HepG2 (cell line): ENCODE data around the gene NAV2. TPM values are rescaled to one million over a fixed set of nuclear protein-coding genes. Genes with fewer than 3 reads are reported as not detected.

Source experiments
- ARNTL ChIP-seq: sonication (generic); formaldehyde crosslinking; IDR thresholded peaks from 2 replicates; pipeline ENCODE4 v1.4.0; 2020; ENCODE audit warnings: mild to moderate bottlenecking, missing genetic modification reagents
- GLMP ChIP-seq: sonication (generic); formaldehyde crosslinking; IDR thresholded peaks from 2 replicates; pipeline ENCODE4 v1.9.0; 2021; ENCODE audit warnings: missing genetic modification reagents, mild to moderate bottlenecking, borderline replicate concordance
- KDM5A ChIP-seq: fragments of 200-600 bp; sonication (generic); IDR thresholded peaks from 2 replicates; pipeline ENCODE4 v1.7.0; 2018; ENCODE audit warnings: antibody characterized with exemption, mild to moderate bottlenecking, low read length, borderline replicate concordance
- MYNN ChIP-seq: sonication (generic); formaldehyde crosslinking; IDR thresholded peaks from 2 replicates; pipeline ENCODE4 v1.4.0; 2020; ENCODE audit warnings: mild to moderate bottlenecking, low read depth, missing genetic modification reagents
- PLRG1 ChIP-seq: fragments of 450-650 bp; conservative IDR thresholded peaks from 2 replicates; pipeline ENCODE4 v1.6.1; 2016
- SALL1 ChIP-seq: sonication (generic); formaldehyde crosslinking; IDR thresholded peaks from 2 replicates; pipeline ENCODE4 v1.8.0; 2022; ENCODE audit warnings: mild to moderate bottlenecking, missing genetic modification reagents
- SOX13 ChIP-seq, 3 experiments: fragments of 450-650 bp in 1 of 3; sonication (generic) in 1 of 3; formaldehyde crosslinking in 1 of 3; IDR thresholded peaks in 2 of 3; conservative IDR thresholded peaks in 1 of 3; 2 replicates each; pipeline versions ENCODE4 v1.5.0 to v1.6.1; 2016 to 2020; ENCODE audit warnings: antibody characterized with exemption in 1 of 3, mild to moderate bottlenecking in 1 of 3, missing compliant biosample characterization in 1 of 3, missing genetic modification reagents in 1 of 3, moderate library complexity in 1 of 3
- ZFP41 ChIP-seq: sonication (generic); formaldehyde crosslinking; IDR thresholded peaks from 2 replicates; pipeline ENCODE4 v1.4.0; 2020; ENCODE audit warnings: mild to moderate bottlenecking, missing genetic modification reagents, borderline replicate concordance
- ZMYM4 ChIP-seq: sonication (generic); formaldehyde crosslinking; IDR thresholded peaks from 2 replicates; pipeline ENCODE4 v1.8.1; 2023; ENCODE audit warnings: mild to moderate bottlenecking, missing genetic modification reagents
- ZNF3 ChIP-seq: IDR thresholded peaks from 2 replicates; pipeline ENCODE4 v1.7.0; 2017; ENCODE audit warnings: inconsistent platforms
- polyA plus RNA-seq, 8 experiments: library from polyadenylated mRNA; depleted of rRNA in 3 of 8; stranded (reverse) in 7 of 8; unstranded in 1 of 8; fragments of >200 nt; fragmentation: Illumina TruSeq in 4 of 8; extraction: Trizol in 4 of 8; gene quantifications; 2 replicates each; pipeline versions ENCODE4 v1.2.1 to v1.2.3, GENCODE V29; 2011 to 2016; ENCODE audit warnings: low read depth in 4 of 8, missing spikeins in 1 of 8, mixed read lengths in 1 of 8; ENCODE audit not compliant: insufficient read depth in 1 of 8
- total RNA-seq, 5 experiments: library from RNA; depleted of rRNA; stranded (reverse); fragments of >200 nt; fragmentation: Illumina TruSeq; extraction: Trizol; gene quantifications; 2 replicates each; pipeline ENCODE4 v1.2.3, GENCODE V29; 2016; ENCODE audit warnings: low read depth in 1 of 5
- TF ChIP-seq, protein P1 (sequence below): IDR thresholded peaks from 2 replicates; pipeline ENCODE4 v1.4.0; 2020; ENCODE audit warnings: mild to moderate bottlenecking, missing genetic modification reagents

The NAV2 gene
- total and polyA plus RNA-seq, 2 of the 13 experiments (the other 11 are each of a cell fraction or from before 2014, with no cell fraction given): 9.3 to 34.6 TPM

- TF ChIP-seq KDM5A (no peak), ZMYM4 (peak; percentile 31; the same call in 1 of the 2 replicates), SALL1 (CRISPR knock-in tag) (no peak), ZFP41 (no peak), SOX13 (IDR thresholded peaks at IDR 0.05) (no peak), SOX13 (CRISPR knock-in tag; conservative IDR thresholded peaks at IDR 0.05 in 1 of 2, IDR thresholded peaks at IDR 0.05 in 1 of 2) (peak in 1 of 2 experiments; percentile 23; a peak in 1 of 4 replicates), ARNTL (peak; percentile 73; the same call in 1 of the 2 replicates), PLRG1 (no peak), MYNN (CRISPR knock-in tag) (no peak), GLMP (CRISPR knock-in tag) (no peak), ZNF3 (no peak)
- TF ChIP-seq, protein P1, sequence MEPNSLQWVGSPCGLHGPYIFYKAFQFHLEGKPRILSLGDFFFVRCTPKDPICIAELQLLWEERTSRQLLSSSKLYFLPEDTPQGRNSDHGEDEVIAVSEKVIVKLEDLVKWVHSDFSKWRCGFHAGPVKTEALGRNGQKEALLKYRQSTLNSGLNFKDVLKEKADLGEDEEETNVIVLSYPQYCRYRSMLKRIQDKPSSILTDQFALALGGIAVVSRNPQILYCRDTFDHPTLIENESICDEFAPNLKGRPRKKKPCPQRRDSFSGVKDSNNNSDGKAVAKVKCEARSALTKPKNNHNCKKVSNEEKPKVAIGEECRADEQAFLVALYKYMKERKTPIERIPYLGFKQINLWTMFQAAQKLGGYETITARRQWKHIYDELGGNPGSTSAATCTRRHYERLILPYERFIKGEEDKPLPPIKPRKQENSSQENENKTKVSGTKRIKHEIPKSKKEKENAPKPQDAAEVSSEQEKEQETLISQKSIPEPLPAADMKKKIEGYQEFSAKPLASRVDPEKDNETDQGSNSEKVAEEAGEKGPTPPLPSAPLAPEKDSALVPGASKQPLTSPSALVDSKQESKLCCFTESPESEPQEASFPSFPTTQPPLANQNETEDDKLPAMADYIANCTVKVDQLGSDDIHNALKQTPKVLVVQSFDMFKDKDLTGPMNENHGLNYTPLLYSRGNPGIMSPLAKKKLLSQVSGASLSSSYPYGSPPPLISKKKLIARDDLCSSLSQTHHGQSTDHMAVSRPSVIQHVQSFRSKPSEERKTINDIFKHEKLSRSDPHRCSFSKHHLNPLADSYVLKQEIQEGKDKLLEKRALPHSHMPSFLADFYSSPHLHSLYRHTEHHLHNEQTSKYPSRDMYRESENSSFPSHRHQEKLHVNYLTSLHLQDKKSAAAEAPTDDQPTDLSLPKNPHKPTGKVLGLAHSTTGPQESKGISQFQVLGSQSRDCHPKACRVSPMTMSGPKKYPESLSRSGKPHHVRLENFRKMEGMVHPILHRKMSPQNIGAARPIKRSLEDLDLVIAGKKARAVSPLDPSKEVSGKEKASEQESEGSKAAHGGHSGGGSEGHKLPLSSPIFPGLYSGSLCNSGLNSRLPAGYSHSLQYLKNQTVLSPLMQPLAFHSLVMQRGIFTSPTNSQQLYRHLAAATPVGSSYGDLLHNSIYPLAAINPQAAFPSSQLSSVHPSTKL (CRISPR knock-in tag): peak; percentile 32; the same call in 1 of the 2 replicates
- TF ChIP-seq, all 625 proteins: peak for 16
Measured at GRCh38 chr11:20008871-20009644, 296.4 kb downstream of the NAV2 start (continued).
